ENCODE results near the gene ITGB1.
A peak's percentile ranks its signal among the peaks of the same experiment; 100 is the strongest.

Gene ITGB1

DNA sequence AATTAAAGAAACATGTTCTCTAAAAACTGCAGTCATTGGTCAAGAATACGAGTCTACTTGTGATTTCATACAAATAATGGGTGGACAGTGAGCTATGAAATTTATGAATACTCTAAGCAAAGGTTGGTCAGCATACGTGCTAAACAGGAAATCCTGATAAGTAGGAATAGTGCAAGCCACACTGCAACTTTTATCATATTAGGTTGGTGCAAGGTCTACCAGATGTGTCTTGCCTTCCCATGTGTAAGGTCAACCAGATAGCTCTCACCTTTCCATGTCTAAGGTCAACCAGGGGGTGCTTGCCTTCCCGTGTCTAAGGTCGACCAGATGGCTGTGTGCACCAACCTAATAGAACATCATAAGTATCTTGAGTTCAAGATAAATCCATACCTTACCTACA is 2.0 kb upstream of the ITGB1 start:
- no peak for DNase-seq (ENCODE audit: low read depth, low spot score)
- in situ Hi-C loops (cut with HindIII; ENCODE audit: low sequenced_read_pairs), result no loop called here
- no peak for TF ChIP-seq CTCF (IDR thresholded peaks at IDR 0.05; ENCODE audit: low read depth, low read length)
- peak overlapping the region; percentile 89 for H3K4me3 ChIP-seq (ENCODE audit: low read depth, low read length)

DNA sequence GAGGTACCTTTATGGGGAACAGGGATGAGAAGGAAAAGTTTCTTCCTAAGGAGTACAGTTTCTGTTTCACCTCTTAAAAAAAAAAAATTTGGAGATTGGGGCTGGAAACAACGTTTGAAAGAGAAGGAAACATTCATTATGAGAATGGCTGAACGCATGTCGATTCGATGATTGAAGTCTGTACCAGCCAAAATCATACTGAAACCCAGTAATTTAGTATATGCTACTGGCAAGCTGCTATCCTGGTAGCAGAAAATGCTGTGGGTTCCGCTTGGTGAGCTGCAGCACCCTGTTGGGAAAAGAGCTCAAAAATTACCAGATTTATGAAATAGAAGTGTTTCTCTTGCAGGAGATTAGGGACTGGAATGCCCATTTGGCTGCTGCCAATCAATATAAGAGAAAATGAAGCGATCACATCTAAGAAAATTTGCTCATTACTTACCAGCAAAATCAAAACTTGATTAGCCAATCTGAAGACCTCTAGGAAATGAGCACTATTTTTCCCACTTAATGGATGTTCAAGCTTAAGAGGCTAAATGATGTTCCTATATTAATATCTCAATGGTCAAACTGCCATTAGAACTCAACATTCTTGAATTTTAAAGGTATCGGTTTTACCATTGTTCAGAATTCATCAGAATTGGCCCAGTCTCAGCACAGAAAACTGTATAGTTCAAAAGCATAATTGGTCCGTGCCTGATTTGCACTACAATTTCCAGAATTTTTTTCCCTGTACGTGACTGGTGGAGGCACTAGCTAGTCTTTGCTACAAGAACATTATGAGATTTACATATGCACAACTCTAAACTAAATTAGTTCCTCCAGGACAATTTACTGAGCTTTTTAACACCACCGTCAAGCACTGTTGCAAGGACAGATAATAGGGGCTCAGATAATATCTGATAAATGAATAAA is 1.2 kb upstream of the ITGB1 start:
- TF ChIP-seq CTCF (IDR thresholded peaks at IDR 0.05; ENCODE audit: low read depth, low read length), result no peak
- no peak for DNase-seq (ENCODE audit: low read depth, low spot score)
- H3K4me3 ChIP-seq (ENCODE audit: low read depth, low read length), result peak overlapping the region; percentile 89
- in situ Hi-C loops (cut with HindIII; ENCODE audit: low sequenced_read_pairs), result no loop called here

DNA sequence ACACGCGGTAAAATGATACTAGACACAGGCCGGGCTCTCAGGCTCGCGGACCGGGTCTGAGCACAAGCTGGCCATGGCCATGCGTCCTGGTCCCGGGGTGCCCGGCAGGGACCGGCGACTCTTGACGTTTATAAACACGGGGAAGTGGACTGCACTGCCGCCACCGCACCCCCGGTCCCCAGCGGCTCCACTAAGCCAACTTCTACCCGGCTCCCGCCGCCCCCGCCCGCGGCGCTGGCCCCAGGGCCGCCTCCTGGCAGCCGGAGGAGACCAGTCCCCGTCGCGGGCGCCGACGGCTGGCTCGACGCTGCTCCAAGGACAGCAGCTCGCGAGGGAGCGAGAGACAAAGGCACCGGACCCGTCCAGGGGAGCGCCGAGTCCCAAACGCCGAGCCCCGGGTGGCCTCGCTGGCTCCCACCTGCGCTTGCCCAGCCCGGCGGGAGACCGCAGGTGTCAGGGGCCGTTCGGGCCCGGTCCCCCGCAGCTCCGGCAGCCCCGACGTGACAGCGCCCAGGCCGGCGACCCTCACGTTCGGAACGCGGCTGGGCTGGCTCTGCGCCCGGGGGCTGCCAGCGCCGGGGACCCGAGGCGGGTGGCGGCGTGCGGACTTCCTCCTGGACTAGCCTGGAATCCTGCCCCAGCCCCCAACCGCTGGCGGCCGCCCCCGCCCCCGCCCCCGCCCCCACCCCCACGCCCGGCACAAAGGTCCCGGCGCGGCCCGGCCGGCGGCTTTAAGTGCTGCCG is 517 bp downstream of the ITGB1 start:
- TF ChIP-seq CTCF (IDR thresholded peaks at IDR 0.05; ENCODE audit: low read depth, low read length), result no peak
- peak overlapping the region; percentile 81 for H3K4me3 ChIP-seq (ENCODE audit: low read depth, low read length)

DNA sequence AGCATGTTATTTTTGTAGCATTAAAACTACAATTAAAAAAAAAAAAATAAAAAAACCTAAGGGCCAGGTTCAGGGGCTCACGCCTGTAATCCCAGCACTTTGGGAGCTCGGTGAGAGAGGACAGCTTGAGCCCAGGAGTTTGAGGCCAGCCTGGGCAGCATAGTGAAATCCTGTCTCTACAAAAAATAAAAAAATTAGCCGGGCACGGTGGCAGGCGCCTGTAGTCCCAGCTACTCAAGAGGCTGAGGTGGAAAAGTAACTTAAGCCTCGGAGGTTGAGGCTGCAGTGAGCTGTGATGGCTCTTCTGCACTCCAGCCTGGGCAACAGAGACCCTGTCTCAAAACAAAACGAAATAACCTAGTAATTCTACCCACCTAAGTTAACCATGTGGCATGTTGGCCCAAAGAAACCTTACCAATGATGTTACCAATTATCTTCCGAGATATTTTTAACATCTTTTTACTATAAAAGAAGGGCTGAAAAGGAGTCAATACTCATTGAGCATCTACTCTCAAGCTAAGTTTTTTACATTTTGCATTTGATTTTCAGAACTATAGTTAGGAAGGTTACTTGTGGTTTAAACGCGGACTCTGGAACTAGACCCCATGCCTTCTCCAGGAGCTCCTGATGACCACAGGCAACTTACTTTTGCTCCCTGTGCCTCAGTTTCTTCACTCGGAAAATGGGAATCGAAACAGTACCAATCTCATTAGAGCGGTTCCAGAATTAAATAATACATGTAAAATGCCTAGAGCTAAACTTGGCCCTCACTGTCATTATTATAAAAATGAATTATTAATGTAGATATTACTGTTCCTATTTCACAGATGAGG is 1.4 kb downstream of the ITGB1 start:
- in situ Hi-C loops (cut with HindIII; ENCODE audit: low sequenced_read_pairs), result no loop called here
- no peak for DNase-seq (ENCODE audit: low read depth, low spot score)
- H3K4me3 ChIP-seq (ENCODE audit: low read depth, low read length), result peak overlapping the region; percentile 81
- no peak for TF ChIP-seq CTCF (IDR thresholded peaks at IDR 0.05; ENCODE audit: low read depth, low read length)

More for the DNA sequence above, 517 bp downstream of the ITGB1 start:
- no peak for DNase-seq (ENCODE audit: low read depth, low spot score)
- in situ Hi-C loops (cut with HindIII; ENCODE audit: low sequenced_read_pairs), result no loop called here

DNA sequence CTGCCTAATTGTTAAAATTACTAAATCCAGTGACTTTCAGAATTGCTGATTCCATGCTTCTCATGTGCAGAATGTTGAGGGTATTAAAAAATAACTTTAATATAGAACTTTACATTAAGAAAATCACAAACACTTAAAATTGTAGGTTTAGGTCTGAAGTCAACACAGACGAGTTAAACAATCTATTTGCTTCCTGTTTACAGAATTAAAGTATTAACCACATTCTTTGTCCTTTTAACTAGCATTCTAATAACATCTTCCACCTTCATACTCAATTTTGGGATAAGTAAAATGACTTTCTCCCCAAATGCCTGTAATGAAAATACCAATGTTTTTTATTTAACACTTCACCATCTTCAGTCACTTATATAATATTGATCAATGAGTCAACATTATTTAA is 2.2 kb downstream of the ITGB1 start:
- in situ Hi-C loops (cut with HindIII; ENCODE audit: low sequenced_read_pairs), result no loop called here
- no peak for DNase-seq (ENCODE audit: low read depth, low spot score)
- no peak for TF ChIP-seq CTCF (IDR thresholded peaks at IDR 0.05; ENCODE audit: low read depth, low read length)
- H3K4me3 ChIP-seq (ENCODE audit: low read depth, low read length), result peak overlapping the region; percentile 81

GRCh38 chr10:32955299-32955772 is 2.7 kb downstream of the ITGB1 start:
- no peak for DNase-seq (ENCODE audit: low read depth, low spot score)
- in situ Hi-C loops (cut with HindIII; ENCODE audit: low sequenced_read_pairs), result no loop called here
- peak overlapping the region; percentile 81 for H3K4me3 ChIP-seq (ENCODE audit: low read depth, low read length)
- TF ChIP-seq CTCF (IDR thresholded peaks at IDR 0.05; ENCODE audit: low read depth, low read length), result no peak

Measured in astrocyte of the spinal cord (primary cell).